ENCODE data around the gene CNIH2. TPM values are rescaled to one million over a fixed set of nuclear protein-coding genes. Genes with fewer than 3 reads are reported as not detected.

The CNIH2 gene
- total and polyA plus RNA-seq, 2 experiments from 2014 or later = 4.3 to 9.2 TPM

DNA sequence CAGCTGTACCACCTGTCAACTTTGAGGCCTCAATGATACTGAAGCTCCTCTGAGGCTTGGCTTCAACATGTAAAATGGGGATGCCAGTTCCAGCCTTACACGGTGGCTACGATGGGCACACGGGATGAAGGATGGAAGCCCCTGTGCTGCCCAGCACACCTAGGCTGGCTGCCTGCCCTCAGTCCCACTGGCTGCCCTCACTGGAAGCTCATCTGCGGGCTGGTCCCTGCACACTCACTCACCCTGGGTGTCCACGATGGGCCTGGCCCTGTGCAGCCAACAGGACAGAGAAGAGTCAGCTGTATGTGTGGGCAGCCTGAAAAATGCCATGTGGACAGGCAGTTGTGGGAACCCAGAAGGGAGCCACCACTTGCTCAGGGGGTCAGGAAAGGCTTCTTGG lies 8.7 kb downstream of the CNIH2 start:
- no peak overlapping the region for H3K4me3 ChIP-seq
- H3K79me2 ChIP-seq (replicated peaks; ENCODE audit: insufficient read depth) = peaks cover 9% of the 10 kb centered on the region
- no peak overlapping the region for H2AFZ ChIP-seq
- Mint-ChIP-seq H3K4me3 (peak overlapping the region; percentile 21; the same call in 1 of the 3 replicates), H3K27ac (no peak overlapping the region), H3K27me3 (ENCODE audit: insufficient read depth, low read depth, poor library complexity) (peaks cover 35% of the 10 kb centered on the region), H3K9me3 (peaks cover 2% of the 10 kb centered on the region; the same call in 1 of the 3 replicates), H3K4me1 (peaks cover 27% of the 10 kb centered on the region), H3K36me3 (ENCODE audit: low read depth) (no peaks in the 10 kb centered on the region)
- no peak overlapping the region for H3K4me2 ChIP-seq
- H3F3A ChIP-seq (replicated peaks; ENCODE audit: low read depth) = peaks cover 25% of the 10 kb centered on the region; the same call in 1 of the 2 replicates
- DNase-seq (ENCODE audit: low spot score) = no peak
- H3K9me2 ChIP-seq (ENCODE audit: insufficient read depth) = no peaks in the 10 kb centered on the region
- H3K36me3 ChIP-seq (ENCODE audit: insufficient read depth) = no peaks in the 10 kb centered on the region; the same call in 1 of the 2 replicates
- H4K20me1 ChIP-seq (replicated peaks; ENCODE audit: insufficient read depth) = no peaks in the 10 kb centered on the region; the same call in none of the 2 replicates
- H3K4me1 ChIP-seq (ENCODE audit: insufficient read depth) = peaks cover 28% of the 10 kb centered on the region
- H3K27ac ChIP-seq (ENCODE audit: low read depth) = no peak overlapping the region
- H3K27me3 ChIP-seq (ENCODE audit: insufficient read depth) = peaks cover 16% of the 10 kb centered on the region
- TF ChIP-seq CREB1 (CRISPR knock-in tag; IDR thresholded peaks at IDR 0.05; ENCODE audit: low read depth) = no peak
- TF ChIP-seq CTCF (conservative IDR thresholded peaks at IDR 0.05; ENCODE audit: low read depth in 2 of 2) = no peak
- TF ChIP-seq, protein P1, sequence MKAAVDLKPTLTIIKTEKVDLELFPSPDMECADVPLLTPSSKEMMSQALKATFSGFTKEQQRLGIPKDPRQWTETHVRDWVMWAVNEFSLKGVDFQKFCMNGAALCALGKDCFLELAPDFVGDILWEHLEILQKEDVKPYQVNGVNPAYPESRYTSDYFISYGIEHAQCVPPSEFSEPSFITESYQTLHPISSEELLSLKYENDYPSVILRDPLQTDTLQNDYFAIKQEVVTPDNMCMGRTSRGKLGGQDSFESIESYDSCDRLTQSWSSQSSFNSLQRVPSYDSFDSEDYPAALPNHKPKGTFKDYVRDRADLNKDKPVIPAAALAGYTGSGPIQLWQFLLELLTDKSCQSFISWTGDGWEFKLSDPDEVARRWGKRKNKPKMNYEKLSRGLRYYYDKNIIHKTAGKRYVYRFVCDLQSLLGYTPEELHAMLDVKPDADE (IDR thresholded peaks at IDR 0.05) = no peak
- no peak for TF ChIP-seq ZNF331 (CRISPR knock-in tag; IDR thresholded peaks at IDR 0.05; ENCODE audit: low read depth)
- TF ChIP-seq EZH2phosphoT487 (IDR thresholded peaks at IDR 0.05; ENCODE audit: unreplicated experiment) = no peak
- TF ChIP-seq JUNB (IDR thresholded peaks at IDR 0.05; ENCODE audit: unreplicated experiment) = no peak
- no peak for TF ChIP-seq STAT1 (IDR thresholded peaks at IDR 0.05; ENCODE audit: unreplicated experiment)
- TF ChIP-seq NANOG (IDR thresholded peaks at IDR 0.05; ENCODE audit: borderline replicate concordance) = no peak
- no peak for TF ChIP-seq EZH2 (IDR thresholded peaks at IDR 0.05; ENCODE audit: low read depth, unreplicated experiment)
- ATAC-seq = no peak

GRCh38 chr11:66287211-66287888 lies 9.4 kb downstream of the CNIH2 start:
- H3K4me1 ChIP-seq (ENCODE audit: insufficient read depth) = peaks cover 28% of the 10 kb centered on the region
- H4K20me1 ChIP-seq (replicated peaks; ENCODE audit: insufficient read depth) = no peaks in the 10 kb centered on the region; the same call in none of the 2 replicates
- no peak overlapping the region for H3K4me3 ChIP-seq
- Mint-ChIP-seq H3K4me3 (peak overlapping the region; percentile 94), H3K27ac (no peak overlapping the region), H3K9me3 (peaks cover 2% of the 10 kb centered on the region; the same call in 1 of the 3 replicates), H3K27me3 (ENCODE audit: insufficient read depth, low read depth, poor library complexity) (peaks cover 35% of the 10 kb centered on the region), H3K4me1 (peaks cover 23% of the 10 kb centered on the region), H3K36me3 (ENCODE audit: low read depth) (no peaks in the 10 kb centered on the region)
- peaks cover 25% of the 10 kb centered on the region; the same call in 1 of the 2 replicates for H3F3A ChIP-seq (replicated peaks; ENCODE audit: low read depth)
- DNase-seq (ENCODE audit: low spot score) (no peak), ATAC-seq (no peak)
- H2AFZ ChIP-seq = no peak overlapping the region
- peaks cover 22% of the 10 kb centered on the region for H3K27me3 ChIP-seq (ENCODE audit: insufficient read depth)
- no peak overlapping the region for H3K27ac ChIP-seq (ENCODE audit: low read depth)
- H3K4me2 ChIP-seq = peak overlapping the region; percentile 95; the same call in 1 of the 2 replicates
- peaks cover 9% of the 10 kb centered on the region for H3K79me2 ChIP-seq (replicated peaks; ENCODE audit: insufficient read depth)
- H3K36me3 ChIP-seq (ENCODE audit: insufficient read depth) = no peaks in the 10 kb centered on the region; the same call in 1 of the 2 replicates
- H3K9me2 ChIP-seq (ENCODE audit: insufficient read depth) = no peaks in the 10 kb centered on the region
- TF ChIP-seq CTCF (conservative IDR thresholded peaks at IDR 0.05; ENCODE audit: low read depth in 2 of 2) (no peak), STAT1 (IDR thresholded peaks at IDR 0.05; ENCODE audit: unreplicated experiment) (no peak), REST (IDR thresholded peaks at IDR 0.05; ENCODE audit: unreplicated experiment) (no peak), CREB1 (CRISPR knock-in tag; IDR thresholded peaks at IDR 0.05; ENCODE audit: low read depth) (no peak)

Data from GM23338 (cell line).